Measurements from ENCODE around the gene SOX5. TPM values are rescaled to one million over a fixed set of nuclear protein-coding genes. Genes with fewer than 3 reads are reported as not detected.

Gene SOX5
- total and polyA plus RNA-seq, 2 donors (not counting 1 experiment from before 2014, with no cell fraction given) = 3.9 to 17.2 TPM

- Histone ChIP-seq H3K36me3 (replicated peaks in 1 of 2; ENCODE audit: control extremely low read depth in 1 of 2, control insufficient read depth in 1 of 2, extremely low read depth in 1 of 2, insufficient read depth in 2 of 2, low read length in 1 of 2) (no peaks in the 10 kb centered on the region), H2AFZ (ENCODE audit: insufficient read depth, low read depth, low read length, poor library complexity, severe bottlenecking) (no peak overlapping the region), H3K9ac (ENCODE audit: low read length) (no peak overlapping the region), H3K27me3 (replicated peaks in 1 of 4; ENCODE audit: control extremely low read depth in 1 of 4, control insufficient read depth in 3 of 4, insufficient read depth in 4 of 4, low read length in 3 of 4) (no peaks in the 10 kb centered on the region), H4K20me1 (ENCODE audit: control insufficient read depth, insufficient read depth, low read length, poor library complexity, severe bottlenecking) (no peaks in the 10 kb centered on the region), H3K79me2 (ENCODE audit: control insufficient read depth, insufficient read depth, low read length) (no peaks in the 10 kb centered on the region), H3K4me2 (replicated peaks; ENCODE audit: low read depth, low read length, poor library complexity, severe bottlenecking) (no peak overlapping the region), H3K4me1 (ENCODE audit: control insufficient read depth in 2 of 2, insufficient read depth in 2 of 2, low read length in 2 of 2) (no peaks in the 10 kb centered on the region), H3K9me3 (ENCODE audit: control extremely low read depth in 1 of 3, control insufficient read depth in 2 of 3, insufficient read depth in 1 of 3, low read length in 2 of 3) (no peaks in the 10 kb centered on the region), H3K4me3 (ENCODE audit: control extremely low read depth in 1 of 5, extremely low read depth in 1 of 5, insufficient read depth in 1 of 5, low read depth in 2 of 5, low read length in 4 of 5) (no peak overlapping the region), H3K27ac (ENCODE audit: low read length in 2 of 2) (no peak overlapping the region)
- TF ChIP-seq EZH2 (IDR thresholded peaks at IDR 0.05; ENCODE audit: borderline replicate concordance, insufficient read depth, low read depth, low read length, poor library complexity, severe bottlenecking) = no peak
- no peak for TF ChIP-seq CTCF (IDR thresholded peaks at IDR 0.05)
- H3K27me3 Mint-ChIP-seq = no peaks in the 10 kb centered on the region
- CTCF ChIA-PET = no interaction called here
- H3K9me3 Mint-ChIP-seq (ENCODE audit: insufficient read depth) = no peaks in the 10 kb centered on the region
- ATAC-seq (ENCODE audit: low read depth) (no peak), DNase-seq (no peak)
- H3K27ac Mint-ChIP-seq = no peak overlapping the region
- WGBS (ENCODE audit: insufficient coverage) = no CpG with 5 or more reads among the region's 3 CpGs
- intact Hi-C loops (cut with micrococcal nuclease) = no loop called here
- no peaks in the 10 kb centered on the region for H3K4me1 Mint-ChIP-seq
- POLR2A ChIA-PET = no interaction called here
- no peak overlapping the region for H3K4me3 Mint-ChIP-seq
Observed at GRCh38 chr12:23815810-23816209, 133.7 kb downstream of the SOX5 start.

GRCh38 chr12:23813206-23813605 is 136.3 kb downstream of the SOX5 start:
- Histone ChIP-seq H3K27ac (ENCODE audit: low read length in 2 of 2) (no peak overlapping the region), H2AFZ (ENCODE audit: insufficient read depth, low read depth, low read length, poor library complexity, severe bottlenecking) (no peak overlapping the region), H3K4me3 (ENCODE audit: control extremely low read depth in 1 of 5, extremely low read depth in 1 of 5, insufficient read depth in 1 of 5, low read depth in 2 of 5, low read length in 4 of 5) (no peak overlapping the region), H3K4me1 (ENCODE audit: control insufficient read depth in 2 of 2, insufficient read depth in 2 of 2, low read length in 2 of 2) (no peaks in the 10 kb centered on the region), H3K36me3 (replicated peaks in 1 of 2; ENCODE audit: control extremely low read depth in 1 of 2, control insufficient read depth in 1 of 2, extremely low read depth in 1 of 2, insufficient read depth in 2 of 2, low read length in 1 of 2) (no peaks in the 10 kb centered on the region), H3K79me2 (ENCODE audit: control insufficient read depth, insufficient read depth, low read length) (no peaks in the 10 kb centered on the region), H3K27me3 (replicated peaks in 1 of 4; ENCODE audit: control extremely low read depth in 1 of 4, control insufficient read depth in 3 of 4, insufficient read depth in 4 of 4, low read length in 3 of 4) (no peaks in the 10 kb centered on the region), H3K4me2 (replicated peaks; ENCODE audit: low read depth, low read length, poor library complexity, severe bottlenecking) (no peak overlapping the region), H3K9ac (ENCODE audit: low read length) (no peak overlapping the region), H4K20me1 (ENCODE audit: control insufficient read depth, insufficient read depth, low read length, poor library complexity, severe bottlenecking) (no peaks in the 10 kb centered on the region), H3K9me3 (ENCODE audit: control extremely low read depth in 1 of 3, control insufficient read depth in 2 of 3, insufficient read depth in 1 of 3, low read length in 2 of 3) (no peaks in the 10 kb centered on the region)
- no peaks in the 10 kb centered on the region for H3K9me3 Mint-ChIP-seq (ENCODE audit: insufficient read depth)
- ATAC-seq (ENCODE audit: low read depth) (no peak), DNase-seq (no peak)
- no peak overlapping the region for H3K4me3 Mint-ChIP-seq
- intact Hi-C loops (cut with micrococcal nuclease) = no loop called here
- H3K27ac Mint-ChIP-seq = no peak overlapping the region
- POLR2A ChIA-PET = no interaction called here
- no peak for TF ChIP-seq EZH2 (IDR thresholded peaks at IDR 0.05; ENCODE audit: borderline replicate concordance, insufficient read depth, low read depth, low read length, poor library complexity, severe bottlenecking)
- TF ChIP-seq CTCF (IDR thresholded peaks at IDR 0.05) = no peak
- WGBS (ENCODE audit: insufficient coverage) = no CpG with 5 or more reads among the region's 3 CpGs
- H3K27me3 Mint-ChIP-seq = no peaks in the 10 kb centered on the region
- H3K4me1 Mint-ChIP-seq = no peaks in the 10 kb centered on the region
- CTCF ChIA-PET = no interaction called here

Measured in B cell (primary cell).